ENCODE measurements around the gene SSX4.
"Not testable (repeated sequence)": the region's sequence is repeated elsewhere in the genome, so short reads cannot be mapped to it uniquely, and the experiment has no call there.

SSX4 gene, protein sequence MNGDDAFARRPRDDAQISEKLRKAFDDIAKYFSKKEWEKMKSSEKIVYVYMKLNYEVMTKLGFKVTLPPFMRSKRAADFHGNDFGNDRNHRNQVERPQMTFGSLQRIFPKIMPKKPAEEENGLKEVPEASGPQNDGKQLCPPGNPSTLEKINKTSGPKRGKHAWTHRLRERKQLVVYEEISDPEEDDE

DNA sequence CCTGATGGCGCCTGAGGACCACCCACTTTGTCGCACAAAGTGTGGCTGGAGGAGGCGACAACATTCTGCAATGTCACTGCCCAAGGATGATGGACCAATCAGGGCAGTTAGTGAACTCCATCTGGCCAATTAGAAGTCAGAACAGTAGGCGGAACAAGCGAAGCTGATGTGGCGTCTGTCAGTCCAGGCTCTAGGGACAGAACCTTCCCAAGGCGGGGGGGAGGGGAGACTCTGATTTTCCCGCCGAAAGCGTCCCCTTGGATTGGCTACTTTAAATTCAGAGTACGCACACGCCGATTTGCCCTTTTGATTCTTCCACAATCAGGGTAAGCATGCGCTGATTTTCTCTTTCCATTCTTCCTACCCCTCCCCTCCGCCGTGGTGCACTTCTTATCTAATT is at the start of gene SSX4:
Gene SSX4, plus strand, starts transcription at position 301 of the 400 bp plus-strand sequence. CDS start 515 bp downstream, outside the sequence.
- DNase-seq: not testable (repeated sequence)

DNA sequence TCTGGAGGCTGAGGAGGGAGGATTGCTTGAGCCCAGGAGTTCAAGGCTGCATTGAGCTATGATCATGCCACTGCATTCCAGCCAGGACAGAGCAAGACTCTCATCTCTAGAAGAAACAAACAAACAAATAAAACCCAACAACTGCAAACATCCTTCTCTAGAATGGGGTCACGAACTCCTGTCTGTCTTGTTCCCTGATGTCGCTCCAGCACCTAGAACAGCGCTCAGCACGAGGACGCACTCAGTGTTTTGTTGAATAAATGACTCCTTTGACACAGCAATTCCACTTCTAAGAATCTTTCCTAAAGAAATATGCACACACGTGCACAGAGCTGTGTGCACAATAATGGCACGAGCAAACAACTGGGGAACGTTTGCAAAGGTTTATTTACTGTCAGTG is 37.3 kb upstream of the SSX4 start:
- not testable (repeated sequence) for DNase-seq

DNA sequence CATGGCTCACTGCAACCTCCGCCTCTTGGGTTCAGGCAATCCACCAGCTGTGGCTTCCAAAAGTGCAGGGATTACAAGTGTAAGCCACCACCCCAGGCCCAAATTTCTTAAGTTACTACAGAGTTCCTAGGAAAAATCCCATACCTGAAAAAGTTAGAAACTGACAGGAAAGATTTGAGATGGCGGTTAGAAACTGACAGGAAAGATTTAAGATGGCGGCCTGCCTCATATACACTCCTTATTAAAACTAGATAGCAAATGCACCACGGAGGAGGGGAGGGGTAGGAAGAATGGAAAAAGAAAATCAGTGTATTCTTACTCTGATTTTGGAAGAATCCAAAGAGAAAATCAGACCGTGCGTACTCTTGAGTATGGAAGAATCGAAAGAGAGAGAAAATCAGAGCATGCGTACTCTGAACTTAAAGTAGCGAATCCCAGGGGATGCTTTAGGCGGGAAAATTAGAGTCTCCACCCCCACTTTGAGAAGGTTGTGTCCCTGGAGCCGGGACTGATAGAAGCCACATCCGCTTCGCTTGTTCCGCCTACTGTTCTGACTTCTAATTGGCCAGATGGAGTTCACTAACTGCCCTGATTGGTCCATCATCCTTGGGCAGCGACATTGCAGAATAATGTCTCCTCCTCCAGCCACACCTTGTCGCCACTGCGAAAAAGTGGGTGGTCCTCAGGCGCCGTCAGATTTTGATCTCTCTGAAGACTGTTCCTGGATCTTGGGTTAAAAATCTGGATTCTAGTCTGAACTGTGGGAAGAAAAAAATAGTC is 26.8 kb upstream of the SSX4 start, which contains the start of gene SSX3:
Gene SSX3, minus strand, starts transcription at position 389 of the 780 bp plus-strand sequence. CDS start 1,454 bp downstream, outside the sequence.
- not testable (repeated sequence) for DNase-seq

- DNase-seq: no peak
These were observed 25.7 kb upstream of the SSX4 start for GRCh38 chrX:48357681-48358080.

- DNase-seq: not testable (repeated sequence)
These were observed 24.1 kb upstream of the SSX4 start for GRCh38 chrX:48359281-48359680.

- DNase-seq: not testable (repeated sequence)
These were observed 15.5 kb upstream of the SSX4 start for GRCh38 chrX:48367717-48368408.

GRCh38 chrX:48370408-48370807 is 12.9 kb upstream of the SSX4 start:
- not testable (repeated sequence) for DNase-seq

DNA sequence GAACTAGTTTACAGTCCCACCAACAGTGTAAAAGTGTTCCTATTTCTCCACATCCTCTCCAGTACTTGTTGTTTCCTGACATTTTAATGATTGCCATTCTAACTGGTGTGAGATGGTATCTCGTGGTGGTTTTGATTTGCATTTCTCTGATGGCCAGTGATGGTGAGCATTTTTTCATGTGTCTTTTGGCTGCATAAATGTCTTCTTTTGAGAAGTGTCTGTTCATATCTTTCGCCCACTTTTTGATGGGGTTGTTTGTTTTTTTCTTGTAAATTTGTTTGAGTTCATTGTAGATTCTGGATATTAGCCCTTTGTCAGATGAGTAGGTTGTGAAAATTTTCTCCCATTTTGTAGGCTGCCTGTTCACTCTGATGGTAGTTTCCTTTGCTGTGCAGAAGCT is 13.6 kb downstream of the SSX4 start:
- DNase-seq: not testable (repeated sequence)

DNA sequence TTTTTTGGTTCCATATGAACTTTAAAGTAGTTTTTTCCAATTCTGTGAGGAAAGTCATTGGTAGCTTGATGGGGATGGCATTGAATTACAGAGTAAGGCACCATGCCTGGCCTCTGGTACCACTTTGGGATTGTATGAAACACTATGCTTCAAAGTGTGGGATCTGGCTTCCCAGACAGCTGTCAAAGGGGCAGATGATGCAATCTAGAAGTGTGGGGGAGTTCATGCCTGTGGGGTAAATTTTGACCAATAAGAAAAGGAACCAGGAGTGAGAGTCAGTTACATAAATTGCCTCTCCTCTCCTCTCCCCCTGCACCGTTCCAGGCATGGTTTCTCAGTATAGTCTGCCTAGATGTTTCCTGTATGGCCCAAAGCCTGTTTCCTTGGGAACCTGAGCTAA is 14.5 kb downstream of the SSX4 start:
- DNase-seq: not testable (repeated sequence)

DNA sequence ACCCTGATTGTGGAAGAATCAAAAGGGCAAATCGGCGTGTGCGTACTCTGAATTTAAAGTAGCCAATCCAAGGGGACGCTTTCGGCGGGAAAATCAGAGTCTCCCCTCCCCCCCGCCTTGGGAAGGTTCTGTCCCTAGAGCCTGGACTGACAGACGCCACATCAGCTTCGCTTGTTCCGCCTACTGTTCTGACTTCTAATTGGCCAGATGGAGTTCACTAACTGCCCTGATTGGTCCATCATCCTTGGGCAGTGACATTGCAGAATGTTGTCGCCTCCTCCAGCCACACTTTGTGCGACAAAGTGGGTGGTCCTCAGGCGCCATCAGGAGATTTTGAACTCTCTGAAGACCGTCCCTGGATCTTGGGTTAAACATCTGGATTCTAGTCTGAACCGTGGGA is 28.5 kb downstream of the SSX4 start, which contains the start of gene SSX4B:
Gene SSX4B, minus strand, starts transcription at position 101 of the 400 bp plus-strand sequence. CDS start 588 bp downstream, outside the sequence.
- DNase-seq: not testable (repeated sequence)

GRCh38 chrX:48427027-48427716 is 43.8 kb downstream of the SSX4 start:
- not testable (repeated sequence) for DNase-seq

GRCh38 chrX:48429606-48430005 is 46.3 kb downstream of the SSX4 start:
- not testable (repeated sequence) for DNase-seq

- DNase-seq: peak; percentile 58
These were observed 46.8 kb downstream of the SSX4 start for GRCh38 chrX:48430166-48430565.

DNA sequence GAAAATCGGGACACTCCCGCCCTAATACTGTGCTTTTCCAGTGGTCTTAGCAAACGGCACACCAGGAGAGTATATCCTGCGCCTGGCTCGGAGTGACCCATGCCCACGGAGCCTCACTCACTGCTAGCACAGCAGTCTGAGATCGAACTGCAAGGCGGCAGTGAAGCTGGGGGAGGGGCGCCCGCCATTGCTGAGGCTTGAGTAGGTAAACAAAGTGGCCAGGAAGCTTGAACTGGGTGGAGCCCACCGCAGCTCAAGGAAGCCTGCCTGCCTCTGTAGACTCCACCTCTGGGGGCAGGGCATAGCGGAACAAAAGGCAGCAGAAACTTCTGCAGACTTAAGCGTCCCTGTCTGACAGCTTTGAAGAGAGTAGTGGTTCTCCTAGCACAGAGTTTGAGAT is 50.4 kb downstream of the SSX4 start:
- DNase-seq: not testable (repeated sequence)

Measured in HCEC 1CT (cell line).